Measurements from ENCODE around the gene OPN3. TPM values are rescaled to one million over a fixed set of nuclear protein-coding genes. Genes with fewer than 3 reads are reported as not detected.

Gene OPN3
- total and polyA plus RNA-seq, 9 of the 15 experiments (the other 6 are each of a cell fraction or from before 2014, with no cell fraction given): 4.2 to 34.6 (median 17.0) TPM

DNA sequence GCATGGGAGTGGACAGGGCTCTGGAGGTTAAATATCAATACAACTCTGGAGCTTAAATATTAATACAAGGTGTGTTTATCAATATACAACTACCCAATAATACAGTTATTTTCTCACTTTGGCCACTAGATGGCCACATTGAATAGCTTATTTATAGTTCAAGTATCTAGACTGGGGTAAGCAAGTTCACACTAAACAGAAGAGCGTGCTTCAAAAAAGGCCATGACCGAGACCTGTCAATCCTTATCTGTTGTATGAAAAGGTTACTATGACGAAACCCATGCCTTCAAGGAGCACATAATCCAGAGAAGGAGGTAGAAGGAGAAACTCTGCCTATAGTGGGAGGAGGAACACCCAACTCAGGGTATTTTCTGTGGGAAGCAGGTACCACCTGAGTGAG is 29.1 kb downstream of the OPN3 start (continued):
- TF ChIP-seq, protein P1, sequence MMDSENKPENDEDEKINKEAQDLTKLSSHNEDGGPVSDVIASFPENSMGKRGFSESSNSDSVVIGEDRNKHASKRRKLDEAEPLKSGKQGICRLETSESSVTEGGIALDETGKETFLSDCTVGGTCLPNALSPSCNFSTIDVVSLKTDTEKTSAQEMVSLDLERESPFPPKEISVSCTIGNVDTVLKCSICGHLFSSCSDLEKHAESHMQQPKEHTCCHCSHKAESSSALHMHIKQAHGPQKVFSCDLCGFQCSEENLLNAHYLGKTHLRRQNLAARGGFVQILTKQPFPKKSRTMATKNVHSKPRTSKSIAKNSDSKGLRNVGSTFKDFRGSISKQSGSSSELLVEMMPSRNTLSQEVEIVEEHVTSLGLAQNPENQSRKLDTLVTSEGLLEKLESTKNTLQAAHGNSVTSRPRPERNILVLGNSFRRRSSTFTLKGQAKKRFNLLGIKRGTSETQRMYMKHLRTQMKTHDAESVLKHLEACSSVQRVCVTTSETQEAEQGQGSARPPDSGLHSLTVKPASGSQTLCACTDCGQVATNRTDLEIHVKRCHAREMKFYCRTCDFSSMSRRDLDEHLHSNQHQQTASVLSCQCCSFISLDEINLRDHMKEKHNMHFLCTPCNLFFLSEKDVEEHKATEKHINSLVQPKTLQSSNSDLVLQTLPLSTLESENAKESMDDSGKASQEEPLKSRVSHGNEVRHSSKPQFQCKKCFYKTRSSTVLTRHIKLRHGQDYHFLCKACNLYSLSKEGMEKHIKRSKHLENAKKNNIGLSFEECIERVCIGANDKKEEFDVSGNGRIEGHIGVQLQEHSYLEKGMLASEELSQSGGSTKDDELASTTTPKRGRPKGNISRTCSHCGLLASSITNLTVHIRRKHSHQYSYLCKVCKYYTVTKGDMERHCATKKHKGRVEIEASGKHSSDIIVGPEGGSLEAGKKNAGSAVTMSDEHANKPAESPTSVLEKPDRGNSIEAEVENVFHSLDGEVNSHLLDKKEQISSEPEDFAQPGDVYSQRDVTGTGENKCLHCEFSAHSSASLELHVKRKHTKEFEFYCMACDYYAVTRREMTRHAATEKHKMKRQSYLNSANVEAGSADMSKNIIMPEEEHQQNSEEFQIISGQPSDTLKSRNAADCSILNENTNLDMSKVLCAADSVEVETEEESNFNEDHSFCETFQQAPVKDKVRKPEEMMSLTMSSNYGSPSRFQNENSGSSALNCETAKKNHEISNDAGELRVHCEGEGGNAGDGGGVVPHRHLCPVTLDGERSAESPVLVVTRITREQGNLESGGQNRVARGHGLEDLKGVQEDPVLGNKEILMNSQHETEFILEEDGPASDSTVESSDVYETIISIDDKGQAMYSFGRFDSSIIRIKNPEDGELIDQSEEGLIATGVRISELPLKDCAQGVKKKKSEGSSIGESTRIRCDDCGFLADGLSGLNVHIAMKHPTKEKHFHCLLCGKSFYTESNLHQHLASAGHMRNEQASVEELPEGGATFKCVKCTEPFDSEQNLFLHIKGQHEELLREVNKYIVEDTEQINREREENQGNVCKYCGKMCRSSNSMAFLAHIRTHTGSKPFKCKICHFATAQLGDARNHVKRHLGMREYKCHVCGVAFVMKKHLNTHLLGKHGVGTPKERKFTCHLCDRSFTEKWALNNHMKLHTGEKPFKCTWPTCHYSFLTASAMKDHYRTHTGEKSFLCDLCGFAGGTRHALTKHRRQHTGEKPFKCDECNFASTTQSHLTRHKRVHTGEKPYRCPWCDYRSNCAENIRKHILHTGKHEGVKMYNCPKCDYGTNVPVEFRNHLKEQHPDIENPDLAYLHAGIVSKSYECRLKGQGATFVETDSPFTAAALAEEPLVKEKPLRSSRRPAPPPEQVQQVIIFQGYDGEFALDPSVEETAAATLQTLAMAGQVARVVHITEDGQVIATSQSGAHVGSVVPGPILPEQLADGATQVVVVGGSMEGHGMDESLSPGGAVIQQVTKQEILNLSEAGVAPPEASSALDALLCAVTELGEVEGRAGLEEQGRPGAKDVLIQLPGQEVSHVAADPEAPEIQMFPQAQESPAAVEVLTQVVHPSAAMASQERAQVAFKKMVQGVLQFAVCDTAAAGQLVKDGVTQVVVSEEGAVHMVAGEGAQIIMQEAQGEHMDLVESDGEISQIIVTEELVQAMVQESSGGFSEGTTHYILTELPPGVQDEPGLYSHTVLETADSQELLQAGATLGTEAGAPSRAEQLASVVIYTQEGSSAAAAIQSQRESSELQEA (IDR thresholded peaks at IDR 0.05; ENCODE audit: low read depth): no peak
- TF ChIP-seq RBM15 (IDR thresholded peaks at IDR 0.05; ENCODE audit: insufficient read depth, low read length): no peak
- TF ChIP-seq, protein P2, sequence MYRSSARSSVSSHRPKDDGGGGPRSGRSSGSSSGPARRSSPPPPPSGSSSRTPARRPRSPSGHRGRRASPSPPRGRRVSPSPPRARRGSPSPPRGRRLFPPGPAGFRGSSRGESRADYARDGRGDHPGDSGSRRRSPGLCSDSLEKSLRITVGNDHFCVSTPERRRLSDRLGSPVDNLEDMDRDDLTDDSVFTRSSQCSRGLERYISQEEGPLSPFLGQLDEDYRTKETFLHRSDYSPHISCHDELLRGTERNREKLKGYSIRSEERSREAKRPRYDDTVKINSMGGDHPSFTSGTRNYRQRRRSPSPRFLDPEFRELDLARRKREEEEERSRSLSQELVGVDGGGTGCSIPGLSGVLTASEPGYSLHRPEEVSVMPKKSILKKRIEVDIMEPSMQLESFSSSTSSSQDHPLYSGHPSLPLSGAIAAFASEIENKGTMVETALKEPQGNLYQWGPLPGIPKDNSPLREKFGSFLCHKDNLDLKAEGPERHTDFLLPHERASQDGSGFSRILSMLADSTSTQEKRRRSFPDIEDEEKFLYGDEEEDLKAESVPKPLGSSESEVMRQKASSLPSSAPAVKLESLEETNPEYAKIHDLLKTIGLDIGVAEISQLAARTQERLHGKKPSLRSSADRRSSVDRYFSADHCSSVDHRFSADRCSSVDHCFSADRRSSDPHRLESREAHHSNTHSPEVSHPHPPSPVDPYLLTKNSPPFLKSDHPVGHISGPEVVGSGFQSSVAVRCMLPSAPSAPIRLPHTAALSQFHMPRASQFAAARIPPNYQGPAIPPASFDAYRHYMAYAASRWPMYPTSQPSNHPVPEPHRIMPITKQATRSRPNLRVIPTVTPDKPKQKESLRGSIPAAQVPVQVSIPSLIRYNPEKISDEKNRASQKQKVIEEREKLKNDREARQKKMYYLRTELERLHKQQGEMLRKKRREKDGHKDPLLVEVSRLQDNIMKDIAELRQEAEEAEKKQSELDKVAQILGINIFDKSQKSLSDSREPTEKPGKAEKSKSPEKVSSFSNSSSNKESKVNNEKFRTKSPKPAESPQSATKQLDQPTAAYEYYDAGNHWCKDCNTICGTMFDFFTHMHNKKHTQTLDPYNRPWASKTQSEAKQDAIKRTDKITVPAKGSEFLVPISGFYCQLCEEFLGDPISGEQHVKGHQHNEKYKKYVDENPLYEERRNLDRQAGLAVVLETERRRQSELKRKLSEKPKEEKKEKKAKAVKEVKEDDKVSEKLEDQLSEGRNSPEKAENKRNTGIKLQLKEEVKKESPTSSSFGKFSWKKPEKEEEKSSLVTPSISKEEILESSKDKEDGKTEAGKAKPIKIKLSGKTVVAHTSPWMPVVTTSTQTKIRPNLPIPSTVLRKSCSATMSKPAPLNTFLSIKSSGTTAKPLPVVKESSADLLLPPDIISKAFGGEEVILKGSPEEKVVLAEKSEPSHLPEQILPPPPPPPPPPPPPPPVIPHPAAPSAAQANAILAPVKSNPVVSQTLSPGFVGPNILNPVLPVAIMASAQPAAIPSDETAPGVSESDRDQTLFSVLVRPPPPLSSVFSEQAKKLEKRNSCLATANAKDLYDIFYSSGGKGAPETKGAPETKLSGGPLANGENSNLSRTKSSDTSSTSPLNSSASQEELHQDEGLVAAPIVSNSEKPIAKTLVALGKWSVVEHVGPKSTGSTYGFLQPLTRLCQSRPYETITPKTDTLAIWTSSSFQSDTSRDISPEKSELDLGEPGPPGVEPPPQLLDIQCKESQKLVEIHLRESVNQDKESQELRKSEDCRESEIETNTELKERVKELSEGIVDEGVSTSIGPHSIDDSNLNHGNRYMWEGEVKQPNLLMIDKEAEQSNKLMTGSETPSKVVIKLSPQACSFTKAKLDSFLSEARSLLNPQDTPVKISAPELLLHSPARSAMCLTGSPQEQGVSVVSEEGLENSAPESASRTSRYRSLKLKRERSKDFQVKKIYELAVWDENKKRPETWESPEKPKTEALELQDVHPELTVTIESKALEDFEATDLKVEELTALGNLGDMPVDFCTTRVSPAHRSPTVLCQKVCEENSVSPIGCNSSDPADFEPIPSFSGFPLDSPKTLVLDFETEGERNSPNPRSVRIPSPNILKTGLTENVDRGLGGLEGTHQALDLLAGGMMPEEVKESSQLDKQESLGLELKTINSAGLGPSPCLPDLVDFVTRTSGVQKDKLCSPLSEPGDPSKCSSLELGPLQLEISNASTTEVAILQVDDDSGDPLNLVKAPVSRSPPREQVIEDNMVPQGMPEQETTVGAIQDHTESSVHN (IDR thresholded peaks at IDR 0.05; ENCODE audit: borderline replicate concordance in 1 of 2, low read depth in 1 of 2): no peak
- peak; percentile 39; the same call in 1 of the 2 replicates for TF ChIP-seq ESRRA (IDR thresholded peaks at IDR 0.05; ENCODE audit: borderline replicate concordance, low read depth)
- no peak for TF ChIP-seq NCOA6 (IDR thresholded peaks at IDR 0.05)
- no peak for TF ChIP-seq IFI16 (CRISPR knock-in tag; IDR thresholded peaks at IDR 0.05)
- no peak for TF ChIP-seq ZNF124 (CRISPR knock-in tag; IDR thresholded peaks at IDR 0.05)
- TF ChIP-seq MECOM (CRISPR knock-in tag; IDR thresholded peaks at IDR 0.05): no peak
- TF ChIP-seq, protein P3, sequence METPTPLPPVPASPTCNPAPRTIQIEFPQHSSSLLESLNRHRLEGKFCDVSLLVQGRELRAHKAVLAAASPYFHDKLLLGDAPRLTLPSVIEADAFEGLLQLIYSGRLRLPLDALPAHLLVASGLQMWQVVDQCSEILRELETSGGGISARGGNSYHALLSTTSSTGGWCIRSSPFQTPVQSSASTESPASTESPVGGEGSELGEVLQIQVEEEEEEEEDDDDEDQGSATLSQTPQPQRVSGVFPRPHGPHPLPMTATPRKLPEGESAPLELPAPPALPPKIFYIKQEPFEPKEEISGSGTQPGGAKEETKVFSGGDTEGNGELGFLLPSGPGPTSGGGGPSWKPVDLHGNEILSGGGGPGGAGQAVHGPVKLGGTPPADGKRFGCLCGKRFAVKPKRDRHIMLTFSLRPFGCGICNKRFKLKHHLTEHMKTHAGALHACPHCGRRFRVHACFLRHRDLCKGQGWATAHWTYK (CRISPR knock-in tag; IDR thresholded peaks at IDR 0.05): no peak
- TF ChIP-seq ZNF175 (CRISPR knock-in tag; IDR thresholded peaks at IDR 0.05; ENCODE audit: low read depth): no peak
- no peak for TF ChIP-seq ELF2 (CRISPR knock-in tag; IDR thresholded peaks at IDR 0.05)
